Measurements from ENCODE around the gene ARID1B. TPM values are rescaled to one million over a fixed set of nuclear protein-coding genes. Genes with fewer than 3 reads are reported as not detected.

ARID1B gene
- total RNA-seq, 4 donors from 2014 or later: 87.1 to 194 (median 115) TPM

DNA sequence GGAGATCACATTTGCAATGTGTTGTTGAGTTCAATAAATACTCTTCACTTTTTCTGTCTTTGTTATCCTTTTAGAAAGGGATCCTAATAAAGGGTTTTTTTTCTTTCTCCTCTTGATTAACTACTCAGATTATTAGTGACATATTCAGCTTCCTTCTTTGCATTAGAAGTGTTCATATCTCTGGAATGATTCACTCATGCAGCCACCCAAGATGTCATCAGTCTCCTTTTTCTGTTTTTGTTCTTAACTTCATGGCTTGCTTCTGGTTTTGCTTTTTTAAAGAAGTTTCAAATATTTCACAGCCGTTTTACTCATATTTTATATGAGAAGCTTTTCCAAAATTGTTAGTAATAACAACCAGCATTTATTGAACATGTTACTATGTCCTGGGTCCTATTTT, 358.5 kb downstream of the ARID1B start:
- no peak overlapping the region for H3K4me3 ChIP-seq
- no peak for TF ChIP-seq EP300 (IDR thresholded peaks at IDR 0.05; ENCODE audit: low read depth)
- TF ChIP-seq, protein P1, sequence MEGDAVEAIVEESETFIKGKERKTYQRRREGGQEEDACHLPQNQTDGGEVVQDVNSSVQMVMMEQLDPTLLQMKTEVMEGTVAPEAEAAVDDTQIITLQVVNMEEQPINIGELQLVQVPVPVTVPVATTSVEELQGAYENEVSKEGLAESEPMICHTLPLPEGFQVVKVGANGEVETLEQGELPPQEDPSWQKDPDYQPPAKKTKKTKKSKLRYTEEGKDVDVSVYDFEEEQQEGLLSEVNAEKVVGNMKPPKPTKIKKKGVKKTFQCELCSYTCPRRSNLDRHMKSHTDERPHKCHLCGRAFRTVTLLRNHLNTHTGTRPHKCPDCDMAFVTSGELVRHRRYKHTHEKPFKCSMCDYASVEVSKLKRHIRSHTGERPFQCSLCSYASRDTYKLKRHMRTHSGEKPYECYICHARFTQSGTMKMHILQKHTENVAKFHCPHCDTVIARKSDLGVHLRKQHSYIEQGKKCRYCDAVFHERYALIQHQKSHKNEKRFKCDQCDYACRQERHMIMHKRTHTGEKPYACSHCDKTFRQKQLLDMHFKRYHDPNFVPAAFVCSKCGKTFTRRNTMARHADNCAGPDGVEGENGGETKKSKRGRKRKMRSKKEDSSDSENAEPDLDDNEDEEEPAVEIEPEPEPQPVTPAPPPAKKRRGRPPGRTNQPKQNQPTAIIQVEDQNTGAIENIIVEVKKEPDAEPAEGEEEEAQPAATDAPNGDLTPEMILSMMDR (IDR thresholded peaks at IDR 0.05): no peak
- TF ChIP-seq POLR2AphosphoS5 (IDR thresholded peaks at IDR 0.05): no peak
- TF ChIP-seq POLR2A (IDR thresholded peaks at IDR 0.05): no peak
- H3K36me3 ChIP-seq: peaks cover 0 to 26% (median 0%) of the 10 kb centered on the region in 4 donors
- DNase-seq: no peak
- 67 to 77% methylated on average over 1 of the region's 1 CpG for WGBS, 2 donors (ENCODE audit: low coverage in 1 of 2)
- no peaks in the 10 kb centered on the region for H3K27me3 ChIP-seq
- H3K4me1 ChIP-seq: peaks cover 4 to 11% (median 8%) of the 10 kb centered on the region in 4 donors
- no peaks in the 10 kb centered on the region for H3K9me3 ChIP-seq
- intact Hi-C loops (cut with DNase I; ENCODE audit: low total_unique reads): no loop called here
- no peak overlapping the region for H3K27ac ChIP-seq
- in situ Hi-C loops (cut with MboI; ENCODE audit: low pct_ligation_motif_present in 1 of 4, low pct_unique_long_range_greater_than_20kb in 1 of 4, low sequenced_read_pairs in 3 of 4): no loop called here

DNA sequence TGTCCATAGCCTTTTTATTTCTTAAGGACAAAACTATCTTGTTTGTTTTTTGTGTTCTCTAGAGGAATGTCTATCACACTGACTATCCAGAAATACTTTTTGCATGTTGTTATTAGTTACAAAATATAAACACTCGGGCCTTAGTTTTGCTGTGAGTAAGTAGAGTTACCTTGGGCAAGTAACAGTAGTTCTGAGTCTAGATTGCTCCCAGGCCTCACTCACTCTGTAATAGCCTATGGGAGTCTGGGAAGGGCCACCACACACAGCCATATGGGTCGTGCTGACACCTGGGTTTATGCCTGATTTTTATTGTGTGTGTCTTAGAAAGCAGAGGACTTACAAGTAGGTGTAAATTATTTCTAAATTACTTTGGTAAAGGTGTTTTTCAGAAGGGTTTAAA, 360.3 kb downstream of the ARID1B start:
- DNase-seq: no peak
- Histone ChIP-seq H3K4me1 (peaks cover 4 to 10% (median 8%) of the 10 kb centered on the region in 4 donors), H3K27ac (no peak overlapping the region), H3K27me3 (no peaks in the 10 kb centered on the region), H3K9me3 (no peaks in the 10 kb centered on the region), H3K36me3 (peaks cover 0 to 37% (median 0%) of the 10 kb centered on the region in 4 donors), H3K4me3 (no peak overlapping the region)
- TF ChIP-seq POLR2A (IDR thresholded peaks at IDR 0.05) (no peak), EP300 (IDR thresholded peaks at IDR 0.05; ENCODE audit: low read depth) (no peak), POLR2AphosphoS5 (IDR thresholded peaks at IDR 0.05) (no peak)
- TF ChIP-seq, protein P1 (IDR thresholded peaks at IDR 0.05): no peak
- intact Hi-C loops (cut with DNase I; ENCODE audit: low total_unique reads) (no loop called here), in situ Hi-C loops (cut with MboI; ENCODE audit: low pct_ligation_motif_present in 1 of 4, low pct_unique_long_range_greater_than_20kb in 1 of 4, low sequenced_read_pairs in 3 of 4) (no loop called here)
- 82% methylated on average over 2 of the region's 2 CpGs; no CpG with 5 or more reads in 1 of the 2 donors for WGBS, 2 donors (ENCODE audit: low coverage in 1 of 2)

DNA sequence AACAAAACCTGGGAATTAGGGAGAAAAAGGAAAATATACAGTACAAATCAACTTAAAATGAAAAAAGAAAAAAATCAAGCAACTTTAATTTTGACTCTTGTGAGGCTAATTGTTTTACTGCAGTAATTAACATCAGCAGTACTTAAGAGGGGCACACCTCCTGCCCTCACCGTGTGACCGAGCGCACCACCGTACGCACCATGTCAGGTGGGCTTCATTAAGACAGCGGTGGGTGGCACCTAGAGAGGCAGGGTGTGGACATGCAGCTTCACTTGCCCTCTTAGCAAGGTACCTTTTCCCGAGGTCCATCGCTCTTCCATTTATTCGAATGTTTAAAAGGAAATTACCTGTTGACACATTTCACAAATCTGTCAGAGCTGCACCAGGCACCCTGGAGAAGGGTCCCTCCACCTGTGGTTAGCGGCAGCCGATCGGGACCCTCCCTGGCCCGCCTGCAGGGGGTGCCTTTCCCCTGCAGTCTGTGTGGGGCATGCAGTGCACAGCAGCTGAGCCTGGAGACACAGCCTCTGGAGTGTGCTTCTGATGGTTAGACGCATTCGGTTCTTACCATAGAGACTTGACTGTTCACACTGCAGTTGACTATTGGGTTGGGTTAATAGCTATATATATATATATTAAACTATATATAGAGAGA, 362.0 kb downstream of the ARID1B start:
- no peak for DNase-seq

GRCh38 chr6:157143171-157143889, 366.2 kb downstream of the ARID1B start:
- no peak for DNase-seq
- intact Hi-C loops (cut with DNase I; ENCODE audit: low total_unique reads): no loop called here
- H3K27ac ChIP-seq: no peak overlapping the region

More for the DNA sequence above, 362.0 kb downstream of the ARID1B start:
- TF ChIP-seq, protein P1 (IDR thresholded peaks at IDR 0.05): no peak
- no peak for TF ChIP-seq EP300 (IDR thresholded peaks at IDR 0.05; ENCODE audit: low read depth)
- TF ChIP-seq POLR2A (IDR thresholded peaks at IDR 0.05): no peak
- no peak overlapping the region for H3K27ac ChIP-seq
- no peaks in the 10 kb centered on the region for H3K9me3 ChIP-seq
- H3K27me3 ChIP-seq: no peaks in the 10 kb centered on the region
- WGBS, 2 donors (ENCODE audit: low coverage in 1 of 2): 85 to 91% methylated on average over 9 to 15 of the region's 15 CpGs
- peaks cover 8 to 18% (median 10%) of the 10 kb centered on the region in 4 donors for H3K4me1 ChIP-seq
- in situ Hi-C loops (cut with MboI; ENCODE audit: low pct_ligation_motif_present in 1 of 4, low pct_unique_long_range_greater_than_20kb in 1 of 4, low sequenced_read_pairs in 3 of 4) (no loop called here), intact Hi-C loops (cut with DNase I; ENCODE audit: low total_unique reads) (no loop called here)
- peaks cover 0 to 26% (median 0%) of the 10 kb centered on the region in 4 donors for H3K36me3 ChIP-seq
- no peak overlapping the region for H3K4me3 ChIP-seq

More at GRCh38 chr6:157143171-157143889, 366.2 kb downstream of the ARID1B start:
- TF ChIP-seq POLR2A (IDR thresholded peaks at IDR 0.05) (no peak), EP300 (IDR thresholded peaks at IDR 0.05; ENCODE audit: low read depth) (no peak), POLR2AphosphoS5 (IDR thresholded peaks at IDR 0.05) (no peak)
- TF ChIP-seq, protein P1 (IDR thresholded peaks at IDR 0.05): no peak
- WGBS, 2 donors (ENCODE audit: low coverage in 1 of 2): 74% methylated on average over 7 to 10 of the region's 10 CpGs
- H3K4me3 ChIP-seq: no peak overlapping the region
- no peaks in the 10 kb centered on the region for H3K27me3 ChIP-seq
- no peaks in the 10 kb centered on the region for H3K9me3 ChIP-seq
- in situ Hi-C loops (cut with MboI; ENCODE audit: low pct_ligation_motif_present in 1 of 4, low pct_unique_long_range_greater_than_20kb in 1 of 4, low sequenced_read_pairs in 3 of 4): no loop called here
- H3K36me3 ChIP-seq: peaks cover 0 to 12% (median 0%) of the 10 kb centered on the region in 4 donors
- peaks cover 14 to 30% (median 20%) of the 10 kb centered on the region in 4 donors for H3K4me1 ChIP-seq

Measured in transverse colon (tissue), 4 donors.